ENCODE data around the gene PTPRG.

- TF ChIP-seq CTCF (IDR thresholded peaks at IDR 0.05; ENCODE audit: extremely low read depth in 1 of 2, insufficient read depth in 1 of 2, low read depth in 1 of 2, low read length in 2 of 2), result no peak
- no peak for TF ChIP-seq MYC (IDR thresholded peaks at IDR 0.05; ENCODE audit: low read depth, low read length)
- TF ChIP-seq EZH2 (IDR thresholded peaks at IDR 0.05; ENCODE audit: borderline replicate concordance, low read depth, low read length, severe bottlenecking), result no peak
- TF ChIP-seq POLR2AphosphoS5 (IDR thresholded peaks at IDR 0.05; ENCODE audit: insufficient read depth, low read depth, low read length), result no peak
- no peak for TF ChIP-seq POLR2A (IDR thresholded peaks at IDR 0.05; ENCODE audit: low read depth, low read length)
- TF ChIP-seq MAX (IDR thresholded peaks at IDR 0.05; ENCODE audit: insufficient read depth, insufficient read length), result no peak
- no peak for TF ChIP-seq JUN (IDR thresholded peaks at IDR 0.05; ENCODE audit: borderline replicate concordance, insufficient read depth, insufficient read length, low read depth)
- no peak for TF ChIP-seq GATA2 (IDR thresholded peaks at IDR 0.05; ENCODE audit: insufficient read depth, insufficient read length, low read depth, low read length)
Measured at GRCh38 chr3:61876797-61877196, 315.4 kb downstream of the PTPRG start.
